MCF 10A (cell line): ENCODE data around the gene LAIR2. TPM values are rescaled to one million over a fixed set of nuclear protein-coding genes. Genes with fewer than 3 reads are reported as not detected.

Source experiments
- BruUV-seq: library from RNA; stranded (reverse); fragments of 400-500 nt; replicated peaks from 2 replicates; lab custom pipeline; 2021; lab: Mats Ljungman, UMichigan
- CTCF ChIA-PET: fragments of 300-600 bp; sonication (Branson Sonifier 250); formaldehyde crosslinking; extraction: SDS; loops from one replicate; lab custom pipeline; 2021; ENCODE audit warnings: antibody characterized with exemption, inconsistent platforms; lab: Yijun Ruan, JAX
- POLR2A ChIA-PET: fragments of 300-600, 350-650 bp; sonication (Branson Sonifier 250); formaldehyde crosslinking; extraction: SDS; loops from one replicate; lab custom pipeline; 2020; ENCODE audit warnings: antibody characterized with exemption, inconsistent platforms; lab: Yijun Ruan, JAX
- DNase-seq: peaks from one replicate; pipeline ENCODE4 v3.0.0-alpha.2; 2018; ENCODE audit not compliant: unreplicated experiment
- H3K27ac Mint-ChIP-seq: one replicate; pipeline ENCODE4 v1.8.0; 2022; ENCODE audit warnings: mild to moderate bottlenecking, low read depth, mixed read lengths; ENCODE audit not compliant: unreplicated experiment
- H3K27me3 Mint-ChIP-seq: one replicate; pipeline ENCODE4 v1.8.0; 2022; ENCODE audit warnings: mixed read lengths; ENCODE audit not compliant: insufficient read depth, unreplicated experiment
- H3K36me3 Mint-ChIP-seq: one replicate; pipeline ENCODE4 v1.8.0; 2022; ENCODE audit warnings: mild to moderate bottlenecking, moderate library complexity, mixed read lengths; ENCODE audit not compliant: insufficient read depth, unreplicated experiment
- H3K4me1 Mint-ChIP-seq: one replicate; pipeline ENCODE4 v1.8.0; 2022; ENCODE audit warnings: mixed read lengths; ENCODE audit not compliant: insufficient read depth, unreplicated experiment
- H3K4me3 Mint-ChIP-seq: one replicate; pipeline ENCODE4 v1.8.0; 2022; ENCODE audit warnings: mild to moderate bottlenecking, moderate library complexity, mixed read lengths; ENCODE audit not compliant: unreplicated experiment
- H3K9me3 Mint-ChIP-seq: one replicate; pipeline ENCODE4 v1.8.0; 2022; ENCODE audit warnings: mixed read lengths; ENCODE audit not compliant: unreplicated experiment
- intact Hi-C: fragments of 100-400 bp; cut with micrococcal nuclease; formaldehyde crosslinking; loops from 2 replicates; pipeline ENCODE4 v1.14.1; 2022
- total RNA-seq: library from RNA; stranded (reverse); gene quantifications from 2 replicates; pipeline ENCODE4 v1.2.3, GENCODE V29; 2022
- TF ChIP-seq, protein P1 (sequence below): fragments of 200-600 bp; IDR thresholded peaks from one replicate; pipeline ENCODE4 v1.8.0; 2022; ENCODE audit warnings: antibody characterized with exemption, mild to moderate bottlenecking; ENCODE audit not compliant: unreplicated experiment

LAIR2 gene
- total RNA-seq, 1 experiment from 2014 or later, result not detected

DNA sequence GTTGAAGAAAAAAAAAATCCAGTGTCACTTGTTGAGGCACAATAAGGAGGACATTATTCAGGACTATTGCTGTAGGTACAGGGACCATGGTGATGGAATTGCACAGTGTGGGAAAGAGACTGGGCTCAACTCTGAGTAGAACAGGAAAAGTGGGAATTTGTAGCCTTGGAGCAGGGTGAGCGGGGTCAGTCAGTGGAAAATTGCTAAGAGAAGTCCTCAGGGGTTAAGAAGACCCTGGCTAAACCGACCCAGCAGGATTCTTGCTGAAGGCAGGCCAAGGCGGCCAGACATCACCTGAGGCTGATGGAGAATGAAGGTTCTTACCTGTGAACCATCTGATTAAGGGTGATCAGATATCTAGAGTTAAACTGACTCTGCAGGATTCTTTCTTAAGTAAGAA lies 12.5 kb downstream of the LAIR2 start:
- intact Hi-C loops, result no loop called here
- TF ChIP-seq, protein P1, sequence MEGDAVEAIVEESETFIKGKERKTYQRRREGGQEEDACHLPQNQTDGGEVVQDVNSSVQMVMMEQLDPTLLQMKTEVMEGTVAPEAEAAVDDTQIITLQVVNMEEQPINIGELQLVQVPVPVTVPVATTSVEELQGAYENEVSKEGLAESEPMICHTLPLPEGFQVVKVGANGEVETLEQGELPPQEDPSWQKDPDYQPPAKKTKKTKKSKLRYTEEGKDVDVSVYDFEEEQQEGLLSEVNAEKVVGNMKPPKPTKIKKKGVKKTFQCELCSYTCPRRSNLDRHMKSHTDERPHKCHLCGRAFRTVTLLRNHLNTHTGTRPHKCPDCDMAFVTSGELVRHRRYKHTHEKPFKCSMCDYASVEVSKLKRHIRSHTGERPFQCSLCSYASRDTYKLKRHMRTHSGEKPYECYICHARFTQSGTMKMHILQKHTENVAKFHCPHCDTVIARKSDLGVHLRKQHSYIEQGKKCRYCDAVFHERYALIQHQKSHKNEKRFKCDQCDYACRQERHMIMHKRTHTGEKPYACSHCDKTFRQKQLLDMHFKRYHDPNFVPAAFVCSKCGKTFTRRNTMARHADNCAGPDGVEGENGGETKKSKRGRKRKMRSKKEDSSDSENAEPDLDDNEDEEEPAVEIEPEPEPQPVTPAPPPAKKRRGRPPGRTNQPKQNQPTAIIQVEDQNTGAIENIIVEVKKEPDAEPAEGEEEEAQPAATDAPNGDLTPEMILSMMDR, result no peak
- Mint-ChIP-seq H3K27ac (no peak overlapping the region), H3K36me3 (no peaks in the 10 kb centered on the region), H3K4me1 (no peaks in the 10 kb centered on the region), H3K4me3 (no peak overlapping the region), H3K27me3 (no peaks in the 10 kb centered on the region), H3K9me3 (peaks cover 38% of the 10 kb centered on the region)
- CTCF ChIA-PET, result interaction anchor here (0.6 kb wide), 1 partner anchor 53 kb away, joined by 6 read pairs; no protein-coding TSS in a partner anchor
- no TSS peak for BruUV-seq
- no peak for DNase-seq
- POLR2A ChIA-PET, result no interaction called here

- peak; percentile 77 for DNase-seq
- H3K4me3 Mint-ChIP-seq, result no peak overlapping the region
- intact Hi-C loops, result no loop called here
- H3K27me3 Mint-ChIP-seq, result no peaks in the 10 kb centered on the region
- BruUV-seq, result no TSS peak
- ChIA-PET CTCF (no interaction called here), POLR2A (interaction anchor here (0.6 kb wide), 1 partner anchor 69 kb away, joined by 3 read pairs; the partner anchor contains the start of gene LENG8)
- H3K4me1 Mint-ChIP-seq, result no peaks in the 10 kb centered on the region
- no peaks in the 10 kb centered on the region for H3K36me3 Mint-ChIP-seq
- no peak overlapping the region for H3K27ac Mint-ChIP-seq
- H3K9me3 Mint-ChIP-seq, result peaks cover 43% of the 10 kb centered on the region
- TF ChIP-seq, protein P1, result no peak
Observed at GRCh38 chr19:54517483-54517882, 14.9 kb downstream of the LAIR2 start.

- Mint-ChIP-seq H3K36me3 (no peaks in the 10 kb centered on the region), H3K27ac (no peak overlapping the region), H3K4me1 (no peaks in the 10 kb centered on the region), H3K27me3 (no peaks in the 10 kb centered on the region), H3K9me3 (peaks cover 42% of the 10 kb centered on the region), H3K4me3 (no peak overlapping the region)
- DNase-seq, result no peak
- BruUV-seq, result no TSS peak
- intact Hi-C loops, result no loop called here
- TF ChIP-seq, protein P1, result no peak
- ChIA-PET POLR2A (interaction anchor here (0.7 kb wide), 1 partner anchor 104 kb away, joined by 4 read pairs; the partner anchor contains the start of gene TTYH1), CTCF (interaction anchor here (0.9 kb wide), 1 partner anchor 38 kb away, joined by 3 read pairs; no protein-coding TSS in a partner anchor)
Observed at GRCh38 chr19:54518844-54519243, 16.2 kb downstream of the LAIR2 start.

DNA sequence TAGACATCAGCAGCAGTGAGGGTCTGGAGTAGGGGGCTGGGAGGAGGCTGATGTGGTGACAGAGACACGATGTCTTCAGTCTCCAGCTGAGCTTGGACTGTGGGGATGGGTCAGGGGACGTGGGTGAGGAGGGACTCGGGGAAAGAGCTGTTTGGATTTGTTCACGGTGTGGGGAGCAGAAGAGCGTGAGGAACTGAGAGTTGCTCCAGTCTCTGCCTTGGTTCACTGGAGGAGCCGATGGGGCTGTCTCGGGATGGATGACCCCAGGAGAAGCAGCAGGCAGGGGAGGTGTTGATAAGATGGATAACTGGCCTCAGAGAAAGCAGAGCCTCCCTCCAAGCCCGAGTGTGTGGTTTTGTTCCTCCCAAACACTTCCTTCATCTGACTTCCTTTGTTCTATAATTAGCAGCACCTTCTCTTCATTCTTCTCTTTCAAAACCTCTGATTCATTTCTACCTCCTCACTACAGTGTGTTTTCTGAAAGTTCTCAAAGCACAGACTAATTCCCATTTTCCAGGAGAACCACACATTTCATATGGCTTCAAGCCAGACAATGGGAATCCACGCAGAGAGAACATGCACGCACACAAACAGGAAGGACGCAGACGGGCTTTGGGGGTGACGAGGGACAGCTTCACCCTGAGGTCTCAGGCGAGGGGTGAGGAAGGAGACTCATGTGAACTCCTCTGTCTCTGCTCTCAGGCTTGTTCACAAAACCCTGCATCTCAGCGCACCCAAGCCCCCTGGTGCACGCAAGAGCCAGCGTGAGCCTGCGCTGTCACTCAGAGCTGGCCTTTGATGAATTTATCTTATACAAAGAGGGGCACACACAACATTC lies 18.6 kb downstream of the LAIR2 start:
- POLR2A ChIA-PET, result no interaction called here
- H3K36me3 Mint-ChIP-seq, result no peaks in the 10 kb centered on the region
- H3K27me3 Mint-ChIP-seq, result no peaks in the 10 kb centered on the region
- TF ChIP-seq, protein P1, result no peak
- intact Hi-C loops, result no loop called here
- CTCF ChIA-PET, result interaction anchor here (0.6 kb wide), 1 partner anchor 151 kb away, joined by 3 read pairs; no protein-coding TSS in a partner anchor
- H3K9me3 Mint-ChIP-seq, result peaks cover 27% of the 10 kb centered on the region
- no TSS peak for BruUV-seq
- no peak overlapping the region for H3K27ac Mint-ChIP-seq
- no peak overlapping the region for H3K4me3 Mint-ChIP-seq
- DNase-seq, result no peak
- no peaks in the 10 kb centered on the region for H3K4me1 Mint-ChIP-seq
